Endodermal cell (in vitro differentiated cells): ENCODE measurements around the gene SMIM14. TPM values are rescaled to one million over a fixed set of nuclear protein-coding genes. Genes with fewer than 3 reads are reported as not detected.

Experiments
- DNase-seq: peaks from one replicate; pipeline ENCODE4 v3.0.0-alpha.2; 2017
- H3K27ac ChIP-seq: 2 replicates; pipeline ENCODE4 v1.5.1; 2013; ENCODE audit warnings: mild to moderate bottlenecking, low read depth, low read length, moderate library complexity
- H3K27me3 ChIP-seq: 2 replicates; pipeline ENCODE4 v1.6.1; 2013; ENCODE audit warnings: mild to moderate bottlenecking, low read length, moderate library complexity; ENCODE audit not compliant: insufficient read depth, control insufficient read depth, poor library complexity, severe bottlenecking
- H3K36me3 ChIP-seq: 2 replicates; pipeline ENCODE4 v1.7.0; 2013; ENCODE audit warnings: mild to moderate bottlenecking, low read length, moderate library complexity; ENCODE audit not compliant: control insufficient read depth, insufficient read depth
- H3K4me1 ChIP-seq: one replicate; pipeline ENCODE4 v1.7.0; 2013; ENCODE audit warnings: low read length; ENCODE audit not compliant: control insufficient read depth, insufficient read depth
- H3K4me3 ChIP-seq: 2 replicates; pipeline ENCODE4 v1.5.1; 2013; ENCODE audit warnings: mild to moderate bottlenecking, low read length, moderate library complexity
- H3K9ac ChIP-seq: 2 replicates; pipeline ENCODE4 v1.6.1; 2013; ENCODE audit warnings: mild to moderate bottlenecking, low read length, moderate library complexity; ENCODE audit not compliant: poor library complexity, severe bottlenecking; ENCODE audit errors: extremely low read depth
- H3K9me3 ChIP-seq: 2 replicates; pipeline ENCODE4 v1.6.1; 2013; ENCODE audit warnings: mild to moderate bottlenecking, low read length, moderate library complexity; ENCODE audit not compliant: control insufficient read depth
- H3K27ac Mint-ChIP-seq: 2 replicates; pipeline ENCODE4 v1.8.0; 2020; ENCODE audit warnings: mixed read lengths
- H3K27me3 Mint-ChIP-seq: 2 replicates; pipeline ENCODE4 v1.8.0; 2021; ENCODE audit warnings: mild to moderate bottlenecking, mixed read lengths; ENCODE audit not compliant: insufficient read depth
- H3K36me3 Mint-ChIP-seq: 2 replicates; pipeline ENCODE4 v1.8.0; 2020; ENCODE audit warnings: low read depth, mixed read lengths
- H3K4me1 Mint-ChIP-seq: 2 replicates; pipeline ENCODE4 v1.8.0; 2020; ENCODE audit warnings: mixed read lengths
- H3K4me3 Mint-ChIP-seq: 2 replicates; pipeline ENCODE4 v1.8.0; 2020; ENCODE audit warnings: mild to moderate bottlenecking, moderate library complexity, mixed read lengths
- H3K9me3 Mint-ChIP-seq: 2 replicates; pipeline ENCODE4 v1.8.0; 2020; ENCODE audit warnings: mild to moderate bottlenecking, mixed read lengths
- CTCF ChIP-seq: fragments of 200-600 bp; sonication (generic); conservative IDR thresholded peaks from 2 replicates; pipeline ENCODE4 v1.5.0; 2021; ENCODE audit warnings: antibody characterized with exemption, mild to moderate bottlenecking
- WGBS, 2 experiments: methylation state at CpG; one replicate each; pipeline versions ENCODE4 v1.1.5 to v1.1.7; 2013; ENCODE audit warnings: missing lambda C conversion rate in 2 of 2, mixed read lengths in 1 of 2; ENCODE audit not compliant: insufficient coverage in 1 of 2, insufficient read length in 1 of 2; 5-methylcytosine and 5-hydroxymethylcytosine counted together
- total RNA-seq, 2 donors: library from RNA; stranded (reverse); fragmentation: NEBNext Ultra II Directional in 1 of 2; extraction: Animal tissue kit (Norgen Biotek cat#: 25700) in 1 of 2; gene quantifications; 2 replicates in 1 of 2; 3 replicates in 1 of 2; pipeline ENCODE4 v1.2.1, GENCODE V29; 2021

The SMIM14 gene
- total RNA-seq, 2 donors from 2014 or later = 24.3 to 24.6 TPM

GRCh38 chr4:39591290-39591689, 47.4 kb downstream of the SMIM14 start:
- 82 to 97% methylated on average over 3 to 5 of the region's 5 CpGs for WGBS, 2 experiments
- no peaks in the 10 kb centered on the region for H3K9me3 ChIP-seq
- H3K36me3 ChIP-seq = no peaks in the 10 kb centered on the region
- DNase-seq = no peak
- H3K9ac ChIP-seq = no peak overlapping the region
- no peaks in the 10 kb centered on the region for H3K27me3 Mint-ChIP-seq
- H3K36me3 Mint-ChIP-seq = peaks cover 10% of the 10 kb centered on the region
- H3K4me3 Mint-ChIP-seq = no peak overlapping the region
- no peak for TF ChIP-seq CTCF
- no peaks in the 10 kb centered on the region for H3K4me1 Mint-ChIP-seq
- H3K27me3 ChIP-seq = no peaks in the 10 kb centered on the region
- H3K27ac ChIP-seq = no peak overlapping the region
- H3K9me3 Mint-ChIP-seq = no peaks in the 10 kb centered on the region
- no peak overlapping the region for H3K4me3 ChIP-seq
- H3K4me1 ChIP-seq = no peaks in the 10 kb centered on the region
- no peak overlapping the region for H3K27ac Mint-ChIP-seq

- no peak overlapping the region for H3K4me3 ChIP-seq
- Mint-ChIP-seq H3K9me3 (no peaks in the 10 kb centered on the region), H3K27ac (no peak overlapping the region), H3K4me1 (peaks cover 8% of the 10 kb centered on the region), H3K36me3 (peaks cover 8% of the 10 kb centered on the region), H3K4me3 (no peak overlapping the region), H3K27me3 (no peaks in the 10 kb centered on the region)
- TF ChIP-seq CTCF = no peak
- H3K4me1 ChIP-seq = peaks cover 3% of the 10 kb centered on the region
- DNase-seq = no peak
- H3K9ac ChIP-seq = no peak overlapping the region
- no peaks in the 10 kb centered on the region for H3K9me3 ChIP-seq
- WGBS, 2 experiments = 99% methylated on average over 3 of the region's 3 CpGs; no CpG with 5 or more reads in 1 of the 2 experiments
- H3K36me3 ChIP-seq = no peaks in the 10 kb centered on the region
- no peaks in the 10 kb centered on the region for H3K27me3 ChIP-seq
- H3K27ac ChIP-seq = no peak overlapping the region
Observed at GRCh38 chr4:39587881-39588280, 50.8 kb downstream of the SMIM14 start.

- no peaks in the 10 kb centered on the region for H3K9me3 Mint-ChIP-seq
- no peak overlapping the region for H3K9ac ChIP-seq
- 90 to 98% methylated on average over 3 to 5 of the region's 5 CpGs for WGBS, 2 experiments
- H3K27ac Mint-ChIP-seq = no peak overlapping the region
- TF ChIP-seq CTCF = no peak
- no peak overlapping the region for H3K4me3 Mint-ChIP-seq
- no peaks in the 10 kb centered on the region for H3K9me3 ChIP-seq
- H3K27ac ChIP-seq = no peak overlapping the region
- no peaks in the 10 kb centered on the region for H3K4me1 ChIP-seq
- H3K36me3 ChIP-seq = no peaks in the 10 kb centered on the region
- no peak for DNase-seq
- H3K27me3 ChIP-seq = no peaks in the 10 kb centered on the region
- no peaks in the 10 kb centered on the region for H3K27me3 Mint-ChIP-seq
- H3K4me3 ChIP-seq = no peak overlapping the region
- peaks cover 1% of the 10 kb centered on the region for H3K4me1 Mint-ChIP-seq
- peaks cover 9% of the 10 kb centered on the region for H3K36me3 Mint-ChIP-seq
Observed at GRCh38 chr4:39574946-39575345, 63.7 kb downstream of the SMIM14 start.
